Measurements from ENCODE around the gene BICD1.

Gene BICD1

GRCh38 chr12:32344047-32344446, 237.4 kb downstream of the BICD1 start:
- no peak for DNase-seq (ENCODE audit: low read depth)

GRCh38 chr12:32353540-32353939, 246.9 kb downstream of the BICD1 start:
- no peak for DNase-seq (ENCODE audit: low read depth)

- no peak for DNase-seq (ENCODE audit: low read depth)
These were observed 251.1 kb downstream of the BICD1 start for GRCh38 chr12:32357601-32358249.

DNA sequence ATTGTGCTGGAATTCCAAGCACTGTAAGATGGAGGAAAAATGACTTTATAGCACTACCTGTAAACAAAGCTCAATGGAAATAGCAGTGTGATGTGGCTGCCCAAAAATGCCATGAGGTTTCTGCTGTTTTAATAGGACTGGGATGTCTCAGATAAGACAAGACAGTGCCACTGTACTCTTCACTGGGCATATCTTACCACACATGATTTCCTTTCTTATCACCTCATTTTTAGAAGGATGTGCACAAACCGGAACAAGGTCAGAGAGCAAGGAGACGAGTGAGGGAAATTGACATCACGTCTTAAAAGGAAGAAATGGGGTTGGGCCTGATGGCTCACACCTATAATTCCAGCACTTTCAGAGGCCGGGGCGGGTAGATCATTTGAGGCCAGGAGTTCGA, 254.3 kb downstream of the BICD1 start:
- no peak for DNase-seq (ENCODE audit: low read depth)

GRCh38 chr12:32362892-32363291, 256.2 kb downstream of the BICD1 start:
- no peak for DNase-seq (ENCODE audit: low read depth)

DNA sequence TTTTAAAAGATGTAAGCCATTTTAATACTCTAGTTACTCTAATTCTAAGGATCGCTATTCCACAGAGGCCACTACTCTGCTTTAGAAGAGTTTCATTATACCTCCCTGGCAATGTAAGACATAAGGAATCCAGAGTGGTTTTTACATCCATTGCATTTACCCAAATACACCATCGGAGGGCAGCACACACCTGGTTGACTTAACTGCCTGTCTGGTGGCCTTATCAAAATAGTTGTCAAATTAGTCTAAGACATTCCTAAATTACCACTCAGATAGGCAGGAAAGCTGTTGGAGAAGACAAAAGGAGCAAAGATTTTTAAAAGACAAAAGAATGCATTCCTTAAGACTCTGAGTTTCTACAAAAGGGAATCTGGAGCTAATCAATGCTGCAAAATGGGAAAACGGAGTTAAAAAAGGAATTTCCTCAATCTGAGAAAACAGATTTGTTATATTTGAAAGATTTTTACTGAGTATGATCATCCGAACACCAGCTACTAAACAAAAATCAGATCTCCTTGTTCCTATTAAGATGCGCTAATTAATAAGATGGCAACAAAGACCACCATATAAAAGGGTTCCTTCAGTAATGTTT, 258.9 kb downstream of the BICD1 start:
- DNase-seq (ENCODE audit: low read depth), result peak; percentile 7

DNA sequence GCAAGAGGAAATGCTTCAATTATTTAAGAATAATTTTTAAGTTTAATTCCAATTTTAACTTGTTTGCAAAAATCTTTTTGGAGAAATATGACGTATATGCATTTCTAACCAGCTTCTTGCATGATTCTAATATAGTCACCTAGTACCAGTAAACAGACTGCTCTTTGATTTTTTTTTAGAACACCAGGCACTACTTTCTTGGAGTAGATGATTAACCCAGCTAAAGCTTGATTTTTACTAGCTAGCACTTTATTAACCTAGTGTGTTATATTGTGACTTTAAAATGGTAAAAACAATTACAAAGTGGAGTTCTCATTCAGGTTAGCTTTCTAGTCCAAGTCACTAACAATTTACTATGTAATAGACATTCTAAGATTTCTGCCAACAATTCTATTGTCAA, 260.1 kb downstream of the BICD1 start:
- DNase-seq (ENCODE audit: low read depth), result no peak

- DNase-seq (ENCODE audit: low read depth), result no peak
These were observed 260.7 kb downstream of the BICD1 start for GRCh38 chr12:32367381-32367780.

GRCh38 chr12:32369202-32369601, 262.6 kb downstream of the BICD1 start:
- no peak for DNase-seq (ENCODE audit: low read depth)

DNA sequence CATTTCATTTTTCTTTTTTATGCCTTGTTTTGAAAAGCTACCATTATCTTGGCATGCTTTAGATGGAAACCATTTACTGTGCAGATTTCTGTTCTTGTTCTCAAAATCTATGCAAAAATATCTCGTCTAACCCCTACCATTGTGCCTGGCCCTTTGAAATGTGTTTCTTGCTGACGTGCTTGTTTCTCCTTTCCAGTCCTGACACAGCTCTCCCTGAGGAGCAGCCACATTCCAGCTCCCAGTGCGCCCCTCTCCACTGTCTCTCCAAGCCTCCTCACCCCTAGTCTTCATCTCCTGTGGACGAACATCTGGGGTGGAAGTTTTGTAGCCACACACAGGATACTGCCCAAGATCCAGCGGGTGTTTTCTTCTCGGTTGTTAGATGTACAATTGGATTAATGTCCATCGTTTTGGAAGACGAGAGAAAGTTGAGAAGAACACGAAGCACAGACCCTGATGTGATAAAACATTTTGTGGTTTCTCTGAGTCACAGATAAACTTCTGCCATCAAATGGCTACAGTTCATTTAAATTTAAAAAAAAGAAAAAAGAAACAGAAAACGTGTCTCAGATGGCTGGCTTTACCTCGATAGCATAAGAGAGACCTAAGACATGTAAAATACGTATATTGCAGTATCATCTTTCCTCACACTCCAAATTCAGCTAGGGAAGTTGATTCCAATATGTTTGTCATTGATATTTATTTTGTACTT, 270.9 kb downstream of the BICD1 start:
- DNase-seq (ENCODE audit: low read depth), result no peak

GRCh38 chr12:32379213-32379612, 272.6 kb downstream of the BICD1 start:
- DNase-seq (ENCODE audit: low read depth), result no peak

DNA sequence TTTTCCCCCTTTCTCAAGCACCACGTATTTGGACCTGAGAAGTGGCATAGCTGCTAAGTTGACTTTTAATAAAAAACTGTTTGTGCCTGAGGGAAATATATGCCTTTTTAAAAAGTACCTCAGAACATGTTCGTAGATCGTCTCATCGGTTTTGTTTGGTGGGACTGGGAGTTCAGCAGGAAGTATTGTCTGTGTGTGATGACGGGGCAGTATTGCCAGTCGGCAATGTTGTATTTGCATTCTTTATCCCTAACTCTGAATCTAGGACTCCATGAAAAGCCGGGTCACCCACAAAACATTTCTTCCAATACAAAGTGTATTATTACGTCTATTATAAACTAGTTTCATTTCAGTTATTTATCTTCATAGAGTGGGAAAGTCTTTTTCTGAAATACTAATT, 273.0 kb downstream of the BICD1 start:
- DNase-seq (ENCODE audit: low read depth), result no peak

DNA sequence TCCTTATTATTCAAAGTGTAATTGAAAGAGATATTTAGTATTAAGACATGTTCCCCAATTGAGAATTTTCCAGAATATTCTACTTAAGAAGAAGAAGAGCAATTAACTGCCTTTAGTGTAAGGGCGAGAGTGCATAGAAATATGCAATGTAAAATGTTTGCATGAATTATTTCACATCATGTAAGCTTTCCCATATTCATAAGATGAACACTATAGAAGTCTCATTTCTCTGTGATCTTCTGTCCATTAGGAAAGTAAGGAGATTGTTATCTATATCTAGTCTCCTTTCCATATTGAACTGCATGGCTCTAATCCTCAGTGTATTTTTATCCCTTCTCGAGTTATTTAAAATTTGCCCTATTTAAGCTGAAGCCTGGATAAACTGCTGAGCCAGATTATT, 275.6 kb downstream of the BICD1 start:
- no peak for DNase-seq (ENCODE audit: low read depth)

DNA sequence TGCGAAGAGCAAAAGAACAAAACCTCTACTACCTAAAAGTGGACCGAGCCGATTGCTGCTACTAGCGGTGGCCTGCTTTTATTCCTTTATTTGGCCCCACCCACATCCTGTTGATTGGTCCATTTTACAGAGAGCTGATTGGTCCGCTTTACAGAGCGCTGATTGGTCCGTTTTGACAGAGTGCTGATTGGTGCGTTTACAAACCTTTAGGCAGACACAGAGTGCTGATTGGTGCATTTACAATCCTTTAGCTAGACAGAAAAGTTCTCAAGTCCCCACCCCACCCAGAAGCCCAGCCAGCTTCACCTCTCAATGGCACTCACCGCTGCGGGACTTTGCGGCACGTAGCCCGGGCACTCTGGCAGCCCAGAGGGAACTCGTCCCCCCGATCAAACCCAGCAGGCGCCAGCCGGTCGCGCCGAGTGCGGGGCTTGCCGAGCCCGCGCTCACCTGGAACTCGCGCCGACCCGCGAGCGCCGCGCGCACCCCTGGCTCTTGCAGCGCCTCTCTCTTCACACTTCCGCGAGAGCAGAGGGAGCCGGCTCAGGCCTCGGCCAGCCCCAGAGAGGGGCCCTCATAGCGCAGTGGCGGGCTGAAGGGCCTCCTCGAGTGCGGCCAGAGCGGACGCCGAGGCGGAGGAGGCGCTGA, 284.0 kb downstream of the BICD1 start:
- no peak for DNase-seq (ENCODE audit: low read depth)

GRCh38 chr12:32395026-32395425, 288.4 kb downstream of the BICD1 start:
- no peak for DNase-seq (ENCODE audit: low read depth)

- DNase-seq (ENCODE audit: low read depth), result no peak
These were observed 291.0 kb downstream of the BICD1 start for GRCh38 chr12:32397696-32398095.

DNA sequence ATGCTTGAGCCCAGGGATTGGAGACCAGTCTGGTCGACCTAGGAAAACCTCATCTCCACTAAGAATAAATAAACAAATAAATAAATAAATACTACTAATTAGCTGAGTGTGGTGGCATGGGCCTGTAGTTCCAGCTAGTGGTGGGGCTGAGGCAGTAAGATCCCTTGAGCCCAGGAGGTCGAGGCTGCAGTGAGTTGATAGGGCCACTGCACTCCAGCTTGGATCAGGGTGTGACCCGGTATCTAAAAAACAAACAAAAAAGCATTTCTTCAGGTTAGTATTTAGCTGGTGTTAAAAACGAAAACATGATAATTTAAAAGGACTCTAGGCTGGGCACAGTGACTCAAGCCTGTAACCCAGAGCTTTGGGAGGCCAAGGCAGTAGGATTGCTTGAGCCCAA, 291.5 kb downstream of the BICD1 start:
- no peak for DNase-seq (ENCODE audit: low read depth)

GRCh38 chr12:32398816-32399369, 292.2 kb downstream of the BICD1 start:
- no peak for DNase-seq (ENCODE audit: low read depth)

DNA sequence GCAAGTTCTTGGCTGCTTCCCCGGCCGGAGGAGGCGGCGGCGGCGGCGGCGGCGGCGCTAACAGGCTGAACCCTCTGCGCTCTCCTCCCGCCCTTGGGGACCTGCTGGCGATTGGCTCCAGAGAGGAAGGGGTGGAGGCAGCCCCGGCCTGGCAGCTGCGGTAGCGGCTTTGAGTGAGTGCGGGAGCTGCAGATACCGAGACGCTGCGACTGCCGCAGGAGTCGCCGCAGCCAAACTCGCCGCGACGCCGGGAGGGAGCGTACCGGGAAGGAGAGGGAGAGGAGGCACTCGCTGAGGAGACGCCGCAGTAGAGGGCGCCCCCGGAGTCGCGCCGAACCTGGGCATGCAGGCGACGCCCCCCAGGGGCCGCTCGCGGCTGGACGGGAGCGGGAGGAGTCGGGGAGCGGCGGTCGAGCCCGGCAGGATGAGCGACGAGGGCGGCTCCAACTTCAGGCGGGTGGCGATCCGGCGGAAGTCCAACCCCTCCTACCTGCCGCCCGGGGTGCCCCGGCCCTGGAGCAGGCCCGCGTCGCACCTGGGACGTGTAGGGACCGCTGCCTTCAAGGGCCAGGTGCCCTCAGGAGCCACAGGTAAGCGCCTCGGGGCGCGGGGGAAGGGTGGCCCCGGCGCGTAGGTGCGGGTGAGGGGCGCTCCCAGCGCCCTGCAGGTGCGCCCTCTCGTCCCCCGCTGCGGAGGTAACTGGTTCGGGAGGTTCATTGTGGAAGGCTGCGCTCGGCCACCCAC, 292.9 kb downstream of the BICD1 start, which contains the start of gene FGD4:
TSS of gene FGD4 (plus strand) at position 189 of the 744 bp plus-strand sequence.
- no peak for DNase-seq (ENCODE audit: low read depth)

DNA sequence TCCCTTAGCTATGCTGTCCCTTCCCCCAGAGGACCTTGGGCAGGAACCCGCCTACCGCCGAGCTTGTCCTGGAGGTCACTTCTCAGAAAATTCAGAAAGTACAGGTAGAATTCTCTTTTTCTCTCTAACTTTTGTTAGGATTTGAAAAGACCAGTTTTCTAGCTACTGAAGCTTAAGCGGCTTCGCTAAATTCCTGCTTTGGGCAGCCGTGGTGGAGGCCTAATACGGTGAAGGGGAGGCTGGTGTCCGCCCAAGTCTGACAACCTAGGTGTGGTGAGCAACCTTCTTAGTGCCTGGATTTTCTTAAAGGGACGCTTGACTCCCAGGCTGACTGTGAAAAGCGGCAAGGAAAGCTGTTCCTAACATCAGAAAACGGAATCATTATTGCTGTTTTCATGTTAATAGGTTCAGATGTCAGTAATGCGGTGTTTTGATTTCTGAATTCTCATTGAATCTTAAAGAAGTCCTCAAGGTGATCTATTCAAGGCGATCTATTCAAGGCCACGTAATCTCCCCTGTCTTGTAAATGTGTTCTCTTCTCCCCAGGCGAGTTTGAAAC, 293.5 kb downstream of the BICD1 start:
- DNase-seq (ENCODE audit: low read depth), result no peak

- DNase-seq (ENCODE audit: low read depth), result no peak
These were observed 294.2 kb downstream of the BICD1 start for GRCh38 chr12:32400866-32401265.

GRCh38 chr12:32402170-32402569, 295.5 kb downstream of the BICD1 start:
- DNase-seq (ENCODE audit: low read depth), result no peak

Data from stimulated activated CD4-positive, alpha-beta T cell treated with anti-CD3 and anti-CD28 coated beads, Interleukin-2, amount 100 ng/mL, for 4 hours (primary cell).